ENCODE data around the gene BRF1.

Gene BRF1

DNA sequence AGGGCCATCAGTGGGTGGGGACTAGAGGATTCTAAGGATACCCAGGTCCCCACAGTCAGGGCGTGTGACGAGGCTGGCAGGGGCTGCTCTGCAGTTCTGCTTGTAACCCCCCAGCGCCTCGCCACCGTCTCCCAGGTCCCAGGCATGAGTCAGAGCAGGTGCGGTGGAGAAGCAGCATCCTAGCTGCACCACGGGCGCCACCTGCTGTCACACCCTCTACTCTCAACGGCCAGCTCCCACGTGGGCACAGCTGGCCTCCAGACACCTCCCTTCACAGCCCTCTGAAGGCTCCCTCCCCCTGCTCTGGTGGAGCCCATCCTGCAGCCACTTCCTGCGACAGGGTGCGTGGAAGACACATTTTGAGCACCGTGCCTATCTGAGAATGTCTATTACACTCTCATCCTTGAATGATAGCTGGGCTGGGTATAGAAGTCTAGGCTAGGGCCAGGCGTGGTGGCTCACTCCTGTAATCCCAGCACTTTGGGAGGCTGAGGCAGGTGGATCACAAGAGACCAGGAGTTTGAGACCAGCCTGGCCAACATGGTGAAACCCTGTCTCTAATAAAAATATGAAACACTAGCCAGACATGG lies 112.8 kb downstream of the BRF1 start:
- DNase-seq, result no peak

DNA sequence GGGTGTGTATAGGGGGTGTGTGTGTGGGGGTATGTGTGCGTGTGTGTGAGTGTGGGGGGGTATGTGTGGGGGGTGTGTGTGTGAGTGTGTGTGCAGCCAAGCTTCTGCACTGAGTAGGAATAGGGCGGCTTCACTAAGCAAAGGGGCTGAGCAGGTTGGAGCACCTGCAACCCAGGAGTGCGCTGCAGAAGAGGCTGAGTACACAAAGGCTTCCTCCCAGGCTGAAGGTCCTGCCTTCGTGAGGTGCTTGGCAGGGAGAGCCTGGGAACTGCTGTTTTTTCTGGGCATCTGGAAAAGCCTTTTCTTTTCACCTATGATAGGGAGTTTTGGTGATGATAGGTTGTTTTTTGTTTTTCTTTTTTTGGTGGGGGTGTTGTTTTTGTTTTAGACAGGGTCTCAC lies 113.7 kb downstream of the BRF1 start:
- no peak for DNase-seq

DNA sequence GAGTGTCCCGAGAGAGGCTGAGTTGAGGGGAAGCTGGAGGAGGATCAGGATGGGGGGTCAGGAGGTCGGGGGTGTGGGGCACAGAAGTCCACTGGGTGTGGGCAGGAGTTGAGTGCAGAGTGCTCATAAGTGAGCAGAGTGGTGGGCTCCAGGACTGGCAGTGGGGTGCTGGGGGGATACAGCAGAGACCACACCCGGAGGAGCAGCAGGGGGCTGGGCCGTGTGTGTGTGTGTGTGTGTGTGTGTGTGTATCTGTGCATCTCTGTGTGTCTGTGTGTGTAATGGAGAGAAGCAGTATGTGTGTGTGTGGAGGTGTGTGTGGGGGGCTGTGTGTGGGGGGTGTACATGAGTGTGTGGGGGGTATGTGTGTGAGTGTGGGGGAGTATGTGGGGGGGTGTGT lies 114.8 kb downstream of the BRF1 start:
- DNase-seq, result no peak

DNA sequence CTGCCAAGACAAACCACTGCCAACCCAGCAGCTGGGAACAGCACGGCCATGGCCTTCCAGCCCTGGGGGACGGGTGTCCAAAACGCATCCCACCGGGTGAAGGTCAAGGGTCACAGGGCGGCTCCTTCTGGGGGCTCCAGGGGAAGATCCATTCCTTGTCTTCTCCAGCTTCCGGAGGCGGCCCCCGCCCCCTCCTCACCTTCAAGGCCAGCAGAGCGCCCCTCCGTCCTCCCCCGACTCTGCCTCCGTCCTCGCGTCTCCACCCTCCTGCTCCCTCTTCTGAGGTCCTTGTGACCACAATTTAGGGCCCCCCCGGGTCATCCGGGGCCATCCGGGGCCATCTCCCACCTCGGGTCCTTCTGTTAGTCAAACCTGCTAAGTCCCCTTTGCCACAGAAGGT lies 115.8 kb downstream of the BRF1 start:
- no peak for DNase-seq

DNA sequence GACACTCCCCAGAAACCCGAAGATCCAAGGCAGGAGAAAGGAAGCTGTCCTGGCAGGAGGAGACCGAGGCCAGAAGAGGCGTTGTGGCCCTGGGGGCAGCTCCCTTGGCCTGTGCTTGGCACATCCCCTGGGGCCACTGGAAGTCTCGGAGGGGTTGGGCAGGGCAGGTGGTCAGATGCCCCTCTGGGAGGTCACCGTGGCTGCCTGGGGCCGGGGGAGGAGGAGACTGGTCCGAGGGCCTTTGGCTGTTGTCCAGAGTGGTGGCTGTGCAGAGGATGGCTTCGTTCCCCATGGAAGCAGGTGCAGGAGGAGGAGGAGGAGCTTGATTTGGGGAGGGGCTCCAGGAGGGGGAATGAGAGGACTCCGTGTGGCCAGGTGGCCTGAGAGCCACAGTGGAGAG lies 116.3 kb downstream of the BRF1 start:
- no peak for DNase-seq

DNA sequence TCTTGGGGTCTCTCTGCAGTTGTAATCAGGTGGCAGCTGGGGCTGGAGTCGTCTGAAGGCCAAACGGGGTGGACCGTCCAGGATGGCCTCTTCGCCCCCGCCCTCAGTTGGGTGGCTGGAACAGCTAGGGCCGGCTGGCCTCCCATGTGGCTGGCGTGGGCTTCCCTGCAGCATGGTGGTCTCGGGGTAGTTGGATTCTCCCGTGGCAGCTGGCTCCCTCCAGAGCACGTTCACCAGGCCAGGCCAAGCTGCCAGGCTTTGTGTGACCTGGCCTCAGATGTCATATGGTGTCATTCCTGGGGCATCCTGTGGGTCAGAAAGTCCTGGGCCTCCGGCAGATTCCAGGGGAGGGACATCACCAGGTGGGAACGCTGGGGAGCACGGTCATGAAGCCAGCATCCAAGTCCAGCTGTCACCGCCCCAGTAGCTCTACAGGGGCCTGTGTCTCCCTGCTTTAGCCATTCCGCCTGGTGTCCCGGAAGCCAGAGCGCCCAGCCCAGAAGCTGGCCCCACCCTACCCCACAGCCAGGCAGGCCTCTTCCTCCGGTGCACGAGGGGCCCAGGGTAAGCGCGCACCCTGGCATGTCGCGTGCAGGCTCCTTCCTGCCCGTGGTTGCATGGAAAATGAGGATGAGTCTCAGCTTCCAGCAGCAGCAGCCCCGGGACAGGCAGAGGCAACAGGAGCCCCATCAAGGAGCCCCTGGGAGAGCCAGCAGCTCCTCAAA lies 118.3 kb downstream of the BRF1 start:
- no peak for DNase-seq

DNA sequence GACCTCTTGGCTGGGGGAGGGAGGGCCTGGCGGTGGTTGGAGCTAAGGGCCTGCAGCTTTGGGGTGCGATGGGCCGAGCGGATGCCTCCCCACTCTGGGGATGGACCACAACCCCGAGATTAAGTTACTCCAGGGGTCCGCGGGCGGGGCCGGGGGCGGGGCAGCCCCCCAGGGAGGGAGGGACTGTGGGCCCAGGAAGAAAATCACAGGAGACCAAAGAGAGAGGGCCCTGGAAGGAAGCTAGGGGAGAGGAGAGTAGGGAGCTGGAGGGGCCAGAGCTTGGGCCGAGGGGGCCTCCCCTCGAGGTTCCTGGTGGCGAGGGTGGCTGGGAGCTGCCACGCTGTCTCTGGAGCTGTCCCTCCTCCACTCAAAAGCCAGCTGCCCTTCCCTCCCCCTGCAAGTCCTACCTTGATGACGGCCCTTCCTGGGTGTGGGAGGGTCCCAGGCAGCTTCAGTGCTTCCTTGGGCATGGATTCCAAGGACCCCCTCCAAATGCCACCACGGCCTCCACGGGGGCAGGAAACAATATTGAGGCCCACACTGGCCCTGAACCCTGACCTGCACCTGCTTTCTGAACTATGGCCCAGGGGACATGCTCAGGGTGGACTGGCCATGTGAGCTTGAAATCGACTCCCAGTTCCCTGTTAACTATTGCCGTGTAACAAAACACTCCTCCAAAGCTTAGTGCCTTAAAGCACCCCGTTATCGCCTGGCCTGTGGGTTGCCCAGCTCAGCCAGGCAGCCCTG lies 119.1 kb downstream of the BRF1 start:
- DNase-seq, result no peak

DNA sequence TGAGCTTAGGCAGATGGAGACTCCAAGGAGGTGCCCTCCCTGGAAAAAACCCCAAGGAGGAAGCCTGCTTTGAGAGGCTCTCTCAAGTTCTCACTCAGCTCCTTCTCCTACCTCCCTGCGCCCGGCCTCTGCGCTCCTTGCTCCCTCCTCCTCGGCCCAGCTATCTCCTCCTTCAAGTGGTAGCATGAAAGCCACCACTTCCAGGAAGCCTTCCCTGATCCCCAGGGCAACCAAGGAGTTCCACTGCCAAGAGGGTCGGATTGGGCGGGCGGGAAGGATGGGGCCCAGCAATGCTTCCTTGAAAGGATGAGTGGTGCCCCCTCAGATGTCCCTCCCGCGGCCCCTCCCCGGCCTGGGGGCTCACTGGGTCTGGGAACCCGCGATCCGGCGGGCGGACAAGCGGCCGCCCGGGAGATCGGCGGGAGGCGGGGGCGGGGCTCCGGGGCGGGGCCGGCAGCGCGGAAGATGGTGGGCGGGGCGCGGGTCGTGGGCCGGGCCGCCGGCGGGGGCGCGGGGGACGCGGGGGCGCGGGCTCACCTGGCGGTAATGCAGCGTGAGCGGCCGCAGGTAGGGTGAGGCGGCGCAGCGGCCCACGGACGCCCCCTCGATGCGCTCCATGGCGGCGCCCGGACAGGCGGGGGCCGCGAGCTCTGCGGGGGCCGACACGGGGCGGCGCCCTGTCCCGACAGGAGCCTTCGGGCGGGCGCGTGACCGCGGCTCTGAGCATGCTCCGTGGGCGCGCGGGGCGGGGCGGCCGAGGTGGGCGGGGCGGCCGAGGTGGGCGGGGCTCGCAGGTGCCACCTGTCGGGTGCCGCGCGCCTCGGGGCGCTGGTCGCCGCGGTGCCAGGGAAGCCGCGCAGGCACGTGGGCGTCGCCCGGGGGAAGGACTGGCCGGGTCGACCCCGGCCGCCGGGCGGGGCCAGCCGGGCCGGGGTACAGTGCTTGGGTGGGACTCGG lies 119.9 kb downstream of the BRF1 start, which contains the start of gene NUDT14:
Gene NUDT14, minus strand, starts transcription at position 721 of the 957 bp plus-strand sequence. Its CDS starts 103 bp downstream, at position 618.
- peak; percentile 52 for DNase-seq

DNA sequence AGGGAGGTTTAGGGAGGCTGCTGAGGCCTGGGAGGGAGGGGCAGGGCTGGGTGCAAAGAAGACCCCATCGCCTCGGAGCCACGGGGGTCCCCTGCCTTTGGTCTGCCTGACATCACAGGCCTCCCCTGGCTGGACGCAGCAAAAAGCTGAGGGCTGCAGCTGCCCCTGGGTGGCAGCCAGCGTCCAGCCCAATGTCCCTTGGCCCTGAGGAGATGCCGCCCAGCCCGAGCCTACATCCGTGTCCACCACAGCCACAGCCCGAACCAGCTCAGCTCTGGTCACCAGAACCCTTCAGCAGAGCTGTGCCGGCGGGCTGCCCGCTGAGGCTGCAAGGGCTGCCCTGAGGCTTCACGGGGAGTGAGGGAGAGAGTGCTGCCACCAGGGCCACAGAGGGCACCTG lies 121.6 kb downstream of the BRF1 start:
- DNase-seq, result no peak

DNA sequence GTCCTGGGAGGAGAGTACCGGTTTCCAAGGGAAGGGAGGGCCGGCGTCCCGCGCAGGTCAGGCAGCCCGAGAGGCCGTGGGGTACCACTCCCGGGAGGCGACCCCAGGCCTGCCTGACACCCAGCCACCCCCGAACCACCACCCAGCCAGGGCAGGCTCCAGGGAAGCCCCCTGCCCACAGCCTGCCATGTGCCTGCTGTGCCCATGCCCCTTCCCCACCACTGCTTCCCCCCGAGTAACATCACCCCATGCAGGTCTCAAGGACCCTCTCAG lies 122.0 kb downstream of the BRF1 start:
- no peak for DNase-seq

DNA sequence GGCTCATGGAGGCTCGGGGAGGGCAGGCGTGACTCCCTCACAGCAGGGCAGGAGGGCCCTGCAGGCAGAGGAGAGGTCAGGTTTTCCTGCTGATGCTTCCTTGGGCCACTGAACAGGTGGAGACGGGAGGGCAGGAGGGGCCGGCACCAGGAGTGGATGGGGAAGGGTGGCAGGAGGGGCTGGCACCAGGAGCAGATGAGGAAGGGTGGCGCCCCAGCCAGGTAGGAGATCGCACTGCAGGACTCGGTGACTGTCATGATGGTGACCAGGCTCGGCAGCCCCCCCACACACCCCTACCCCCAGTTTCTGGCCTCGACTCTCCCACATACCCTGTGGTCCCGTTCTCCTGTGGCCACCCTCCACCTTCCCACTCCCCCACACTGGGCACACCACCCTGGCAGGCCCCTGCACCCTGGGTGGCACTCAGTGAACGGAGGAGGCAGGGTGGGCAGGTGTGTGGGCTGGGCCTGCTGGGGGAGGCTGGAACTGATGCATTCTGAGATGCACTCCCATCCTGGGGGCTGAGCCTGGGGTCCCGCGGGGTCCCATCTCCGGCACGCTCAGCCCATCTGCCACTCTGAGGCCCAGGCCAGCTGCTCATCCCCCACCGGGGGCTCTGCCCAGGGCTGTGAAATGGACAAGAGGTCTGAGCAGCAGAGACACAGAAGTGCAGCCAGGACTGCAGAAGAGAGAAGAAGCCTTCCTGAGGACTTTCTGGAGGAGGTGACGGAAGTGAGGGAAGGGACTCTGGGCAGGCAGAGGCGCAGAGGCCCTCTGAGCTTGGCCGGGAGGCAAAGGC lies 122.5 kb downstream of the BRF1 start:
- peak; percentile 37 for DNase-seq

DNA sequence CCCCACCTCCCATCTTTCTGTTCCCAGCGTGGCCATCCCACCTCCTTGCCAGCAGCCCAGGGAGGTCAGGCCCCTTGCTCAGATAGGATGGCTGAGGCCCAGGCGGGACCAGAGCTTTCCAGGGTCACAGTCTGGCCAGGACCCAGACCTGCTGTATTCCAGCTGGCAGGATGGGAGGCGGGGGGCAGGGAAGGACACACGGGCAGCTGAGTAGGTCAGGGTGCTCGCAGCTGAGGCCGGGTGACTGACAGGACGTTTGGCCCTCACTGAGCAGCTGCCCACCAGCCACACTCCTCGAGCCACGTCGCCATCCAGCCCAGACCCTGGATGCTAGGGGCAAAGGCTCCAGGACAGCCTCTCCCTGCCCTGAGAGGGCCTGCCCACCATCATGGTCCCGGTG lies 123.7 kb downstream of the BRF1 start:
- no peak for DNase-seq

DNA sequence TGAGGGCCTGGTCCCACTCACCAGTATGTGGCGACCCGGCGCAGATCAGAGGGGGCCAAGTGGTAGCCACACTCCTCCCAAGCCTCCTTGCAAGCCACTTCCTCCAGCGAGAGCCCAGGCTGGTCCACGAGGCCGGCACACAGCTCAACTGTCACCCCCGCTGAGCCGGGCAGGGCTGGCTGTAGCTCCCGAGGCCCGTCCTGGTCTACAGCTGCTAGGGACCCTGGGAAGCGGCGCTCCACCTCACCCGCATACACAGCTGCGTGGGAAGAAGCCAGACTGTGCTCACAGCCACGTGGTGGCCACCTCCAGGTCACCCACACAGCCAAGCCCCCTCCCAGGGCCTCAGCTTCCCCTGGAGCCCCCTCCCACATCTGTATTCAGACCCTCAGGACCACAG lies 124.3 kb downstream of the BRF1 start:
- no peak for DNase-seq

DNA sequence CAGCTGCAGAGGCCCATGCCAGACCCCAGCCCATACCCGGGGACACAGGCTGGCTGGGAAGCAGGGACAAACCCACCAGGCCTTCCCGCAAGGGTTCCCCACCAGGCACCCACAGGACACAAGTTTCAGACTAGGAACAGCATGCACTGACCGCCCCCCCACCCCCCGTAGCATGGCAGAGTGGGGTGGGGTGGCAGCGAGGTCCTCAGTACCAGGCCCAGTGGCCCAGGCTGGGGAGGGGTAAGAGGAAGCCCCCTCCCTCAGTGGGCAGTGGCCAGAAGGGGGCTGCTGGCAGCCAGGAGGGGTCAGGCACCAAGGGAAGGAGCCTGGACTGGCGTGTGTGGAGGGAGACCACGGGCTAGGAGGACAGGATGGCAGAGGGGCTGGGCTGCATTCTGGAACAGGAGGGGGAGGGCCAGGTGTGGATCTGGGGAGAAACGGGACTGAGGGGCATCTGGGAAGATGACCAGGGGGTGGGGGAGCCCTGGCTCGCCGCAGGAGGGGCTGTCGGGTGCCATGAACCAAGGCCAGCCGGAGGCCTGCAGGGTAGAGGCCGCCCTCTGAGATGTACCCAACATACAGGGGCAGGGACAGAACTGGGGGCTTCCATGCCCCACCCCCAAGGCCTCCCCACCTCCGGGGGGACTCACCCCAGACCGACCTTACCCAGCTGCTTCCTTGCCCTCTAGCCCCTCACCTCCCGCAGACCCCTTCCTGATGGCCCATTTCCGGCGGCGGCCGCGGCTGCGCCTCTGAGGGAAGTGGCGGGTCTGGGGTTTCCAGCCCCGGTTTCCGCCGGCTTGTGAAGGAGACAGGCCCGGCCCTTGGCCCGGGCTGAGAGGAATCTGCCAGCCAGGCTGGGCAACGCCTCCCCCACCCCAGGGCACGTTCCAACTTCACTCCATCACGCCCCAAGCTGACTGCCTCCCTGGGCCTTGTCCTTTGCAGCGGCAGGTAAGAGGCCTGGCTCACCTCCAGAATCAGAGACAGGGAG lies 126.6 kb downstream of the BRF1 start:
- DNase-seq, result no peak

DNA sequence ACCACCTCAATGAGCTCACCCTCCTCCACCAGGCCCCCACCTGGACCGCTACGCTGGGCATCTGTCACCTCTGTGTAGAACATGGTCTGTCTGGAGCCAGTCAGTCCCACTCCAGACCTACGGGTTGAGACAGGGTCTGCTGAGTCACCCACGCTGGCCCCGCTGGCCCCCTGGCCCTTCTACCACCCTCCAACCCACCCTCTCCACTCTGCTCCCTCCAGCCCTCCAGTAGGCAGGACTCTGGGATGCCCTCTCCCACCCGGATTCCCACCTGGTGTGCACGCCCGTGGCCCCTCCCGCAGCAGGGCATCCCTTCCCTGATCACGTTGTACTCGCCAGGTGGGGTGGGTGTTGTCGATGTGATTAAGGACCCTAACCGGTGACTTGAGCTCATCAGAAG lies 127.7 kb downstream of the BRF1 start:
- no peak for DNase-seq

DNA sequence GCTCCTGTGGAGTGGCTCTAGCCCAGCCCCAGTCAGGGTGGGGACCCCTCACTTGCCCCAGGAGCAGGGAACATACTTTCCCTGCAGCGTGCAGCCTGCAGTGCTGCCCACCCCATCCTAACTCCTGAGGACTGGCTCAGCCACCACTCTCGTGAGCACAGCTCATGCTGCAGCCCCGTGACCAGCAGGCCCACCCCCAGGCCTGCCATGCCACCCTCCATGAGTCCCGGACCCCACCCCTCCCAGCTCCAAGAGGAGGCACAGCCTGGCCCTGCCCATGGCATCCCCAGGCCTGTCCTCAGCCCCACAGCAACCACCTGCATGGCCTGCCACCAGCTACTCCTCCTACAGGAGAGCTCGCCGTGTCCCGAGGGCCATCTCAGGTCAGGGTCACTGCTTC lies 128.3 kb downstream of the BRF1 start:
- no peak for DNase-seq

DNA sequence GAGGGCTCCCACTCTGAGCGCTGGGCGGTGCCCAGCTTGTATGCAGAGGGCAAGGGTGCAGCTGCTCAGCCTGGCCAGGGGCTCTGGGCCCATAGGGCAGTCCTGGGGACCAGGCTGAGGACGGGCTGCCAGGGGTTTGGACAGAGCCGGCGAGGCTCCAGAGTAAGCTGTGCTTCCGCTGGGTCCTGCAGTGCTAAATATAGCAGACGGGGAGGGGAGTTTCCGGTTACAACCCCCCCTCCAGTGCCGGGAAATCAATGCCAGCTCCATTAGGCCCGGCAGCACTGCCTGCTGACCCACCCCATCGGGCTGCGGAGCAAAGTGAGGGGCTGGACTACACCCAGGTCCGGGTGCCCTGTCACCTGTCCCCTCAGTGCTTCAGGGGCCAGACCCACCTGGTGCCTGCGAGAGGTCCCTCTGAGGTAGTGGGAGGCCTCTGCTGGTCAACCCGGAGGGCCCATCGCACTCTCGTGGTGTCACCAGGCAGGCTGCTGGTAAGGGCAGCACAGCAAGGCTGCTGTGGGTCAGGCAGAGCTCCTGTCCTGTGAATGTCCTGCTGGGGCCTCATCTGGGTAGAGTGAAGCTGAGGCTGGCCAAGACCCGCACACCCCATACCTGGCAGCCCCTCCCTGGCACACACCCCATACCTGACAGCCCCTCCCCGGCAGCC lies 129.7 kb downstream of the BRF1 start:
- no peak for DNase-seq

DNA sequence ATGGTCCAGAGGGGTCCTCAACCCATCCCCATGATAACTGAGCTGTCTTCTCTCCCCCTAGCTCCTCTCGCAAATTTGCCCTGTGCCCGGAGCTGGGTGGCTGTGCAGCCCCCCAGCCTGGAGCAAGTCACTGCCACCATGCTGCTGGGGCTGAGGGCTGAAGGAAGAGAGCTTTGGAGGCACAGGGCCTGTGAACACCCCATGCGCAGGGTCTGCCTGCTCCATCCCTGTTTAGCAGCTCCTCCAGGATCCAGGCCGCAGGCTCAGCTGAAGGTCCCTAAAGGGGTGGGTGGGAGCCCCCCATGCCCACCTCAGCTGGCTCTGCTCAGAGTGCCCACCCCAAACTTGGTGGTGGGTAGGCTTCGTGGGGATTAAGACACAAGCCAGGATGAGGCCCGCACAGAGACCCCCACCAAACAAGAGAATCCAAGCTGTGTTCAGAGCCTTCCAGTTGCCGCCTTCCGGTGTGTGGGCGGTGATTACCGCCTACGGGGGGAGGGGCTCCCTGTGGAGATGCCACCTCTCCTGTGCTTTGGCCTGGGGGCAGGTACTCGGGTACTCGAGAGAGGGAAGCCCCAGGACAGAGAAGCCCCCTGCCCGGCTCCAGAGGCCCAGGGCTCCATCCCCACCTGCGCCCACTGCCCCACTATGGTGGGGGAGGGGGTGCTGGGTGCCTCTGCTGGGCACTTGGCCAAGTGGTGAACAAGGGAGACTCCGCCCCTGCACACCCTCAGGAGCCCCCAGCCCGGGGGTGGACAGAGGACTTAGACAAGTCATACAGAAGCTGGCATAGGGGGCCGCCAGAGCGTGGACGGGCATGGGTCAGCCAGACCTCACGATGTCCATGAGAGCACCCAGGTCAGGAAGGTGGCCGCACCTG lies 130.8 kb downstream of the BRF1 start:
- no peak for DNase-seq

DNA sequence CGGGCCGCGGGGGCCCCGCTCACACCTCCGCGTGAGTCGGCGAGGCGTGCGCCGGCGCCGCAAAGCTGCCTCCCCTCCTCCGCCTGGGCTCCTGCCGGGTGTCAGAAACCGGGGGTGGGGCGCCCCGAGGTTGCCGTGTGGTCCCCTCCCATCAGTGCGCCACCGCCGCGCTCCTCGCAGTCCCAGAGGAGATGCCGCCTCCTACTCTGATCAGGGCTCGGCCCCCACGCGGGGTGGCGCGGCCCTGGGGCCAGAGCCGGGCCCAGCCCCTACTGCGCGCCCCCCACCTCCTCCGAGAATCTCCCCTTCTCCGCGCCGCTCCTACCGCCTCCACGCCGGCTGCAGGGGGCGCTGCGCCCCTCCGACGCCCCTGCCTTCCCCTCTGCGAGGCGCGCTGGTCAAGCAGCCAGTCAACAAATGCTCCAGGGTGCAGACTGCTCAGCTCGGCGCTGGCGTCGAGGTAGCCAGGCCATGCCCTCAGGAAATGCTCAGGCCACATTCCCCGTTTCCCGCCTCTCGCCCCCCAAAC lies 131.8 kb downstream of the BRF1 start:
- peak; percentile 77 for DNase-seq
